H9 (cell line): ENCODE measurements around the gene WBP1. TPM values are rescaled to one million over a fixed set of nuclear protein-coding genes. Genes with fewer than 3 reads are reported as not detected.

Experiments
- DNase-seq: peaks from one replicate; pipeline ENCODE4 v3.0.0-alpha.2; 2017
- H2AFZ ChIP-seq: one replicate; pipeline ENCODE4 v1.6.1; 2013; ENCODE audit warnings: mild to moderate bottlenecking, low read length, control low read depth, moderate library complexity
- H2AK5ac ChIP-seq: 2 replicates; pipeline ENCODE4 v1.6.1; 2013; ENCODE audit warnings: low read length, control low read depth, mixed read lengths; ENCODE audit not compliant: insufficient read length
- H2BK120ac ChIP-seq: one replicate; pipeline ENCODE4 v1.6.1; 2013; ENCODE audit warnings: low read depth, mild to moderate bottlenecking, low read length, control low read depth, inconsistent platforms; ENCODE audit not compliant: poor library complexity, severe bottlenecking
- H2BK12ac ChIP-seq: 2 replicates; pipeline ENCODE4 v1.6.1; 2013; ENCODE audit warnings: low read length, control low read depth, mixed read lengths, low read depth; ENCODE audit not compliant: insufficient read length
- H2BK15ac ChIP-seq: 2 replicates; pipeline ENCODE4 v1.6.1; 2013; ENCODE audit warnings: low read depth, low read length, control low read depth
- H2BK20ac ChIP-seq: one replicate; pipeline ENCODE4 v1.6.1; 2013; ENCODE audit warnings: low read depth, mild to moderate bottlenecking, low read length, control low read depth, inconsistent platforms; ENCODE audit not compliant: poor library complexity, severe bottlenecking
- H2BK5ac ChIP-seq: 2 replicates; pipeline ENCODE4 v1.6.1; 2013; ENCODE audit warnings: low read length, control low read depth, mixed read lengths; ENCODE audit not compliant: insufficient read length
- H3K14ac ChIP-seq: 2 replicates; pipeline ENCODE4 v1.6.1; 2013; ENCODE audit warnings: low read length, control low read depth; ENCODE audit not compliant: insufficient read depth
- H3K18ac ChIP-seq: 2 replicates; pipeline ENCODE4 v1.6.1; 2013; ENCODE audit warnings: low read depth, mild to moderate bottlenecking, mixed read lengths, low read length, control low read depth; ENCODE audit not compliant: insufficient read length
- H3K23ac ChIP-seq: 2 replicates; pipeline ENCODE4 v1.6.1; 2013; ENCODE audit warnings: low read length, control low read depth, mixed read lengths, low read depth; ENCODE audit not compliant: insufficient read length
- H3K23me2 ChIP-seq: 2 replicates; pipeline ENCODE4 v1.6.1; 2013; ENCODE audit warnings: low read depth, mild to moderate bottlenecking, mixed read lengths, low read length, control low read depth; ENCODE audit not compliant: insufficient read length, poor library complexity, severe bottlenecking
- H3K27ac ChIP-seq: 2 replicates; pipeline ENCODE4 v1.5.1; 2013; ENCODE audit warnings: low read length, control low read depth, mixed read lengths, low read depth; ENCODE audit not compliant: insufficient read length
- H3K27me3 ChIP-seq: 2 replicates; pipeline ENCODE4 v1.6.1; 2013; ENCODE audit warnings: low read length, control low read depth, inconsistent platforms; ENCODE audit not compliant: insufficient read depth
- H3K4ac ChIP-seq: 2 replicates; pipeline ENCODE4 v1.6.1; 2013; ENCODE audit warnings: low read depth, mild to moderate bottlenecking, control low read depth, inconsistent platforms, low read length, moderate library complexity
- H3K4me1 ChIP-seq: 2 replicates; pipeline ENCODE4 v1.6.1; 2013; ENCODE audit warnings: low read length, control low read depth, inconsistent platforms; ENCODE audit not compliant: insufficient read depth
- H3K4me2 ChIP-seq: 2 replicates; pipeline ENCODE4 v1.6.1; 2013; ENCODE audit warnings: low read length, control low read depth, mixed read lengths; ENCODE audit not compliant: insufficient read length, insufficient read depth
- H3K56ac ChIP-seq: 2 replicates; pipeline ENCODE4 v1.6.1; 2013; ENCODE audit warnings: low read depth, mild to moderate bottlenecking, mixed read lengths, low read length, control low read depth; ENCODE audit not compliant: insufficient read length
- H3K79me1 ChIP-seq: 2 replicates; pipeline ENCODE4 v1.6.1; 2013; ENCODE audit warnings: low read depth, mild to moderate bottlenecking, moderate library complexity, low read length, control low read depth, inconsistent platforms; ENCODE audit not compliant: insufficient read depth, poor library complexity, severe bottlenecking
- H3K79me2 ChIP-seq: 2 replicates; pipeline ENCODE4 v1.6.1; 2013; ENCODE audit warnings: low read length, control low read depth, inconsistent platforms; ENCODE audit not compliant: insufficient read depth
- H3K9ac ChIP-seq: 2 replicates; pipeline ENCODE4 v1.6.1; 2013; ENCODE audit warnings: low read length, control low read depth, mixed read lengths; ENCODE audit not compliant: insufficient read length; ENCODE audit errors: extremely low read depth
- H3K9me3 ChIP-seq: one replicate; pipeline ENCODE4 v1.6.1; 2013; ENCODE audit warnings: low read depth, low read length, inconsistent platforms; ENCODE audit not compliant: control insufficient read depth
- H3T11ph ChIP-seq: one replicate; pipeline ENCODE4 v1.6.1; 2013; ENCODE audit warnings: mild to moderate bottlenecking, low read length, control low read depth, inconsistent platforms
- H4K20me1 ChIP-seq: one replicate; pipeline ENCODE4 v1.6.1; 2013; ENCODE audit not compliant: control insufficient read depth, insufficient read length, insufficient read depth
- H4K5ac ChIP-seq: 2 replicates; pipeline ENCODE4 v1.6.1; 2013; ENCODE audit warnings: low read depth, mild to moderate bottlenecking, mixed read lengths, low read length, control low read depth; ENCODE audit not compliant: insufficient read length
- H4K8ac ChIP-seq: replicated peaks from 2 replicates; pipeline ENCODE4 v1.6.1; 2013; ENCODE audit warnings: low read length, control low read depth, mixed read lengths, low read depth; ENCODE audit not compliant: insufficient read length
- H4K91ac ChIP-seq: 2 replicates; pipeline ENCODE4 v1.6.1; 2013; ENCODE audit warnings: low read depth, mild to moderate bottlenecking, moderate library complexity, mixed read lengths, low read length, control low read depth; ENCODE audit not compliant: insufficient read length
- H3K27ac Mint-ChIP-seq, 3 experiments: 2 replicates in 2 of 3; 3 replicates in 1 of 3; pipeline ENCODE4 v1.8.0; 2020 to 2021; ENCODE audit warnings: mixed read lengths in 3 of 3, mild to moderate bottlenecking in 1 of 3, moderate library complexity in 1 of 3
- H3K27me3 Mint-ChIP-seq: 2 replicates; pipeline ENCODE4 v1.8.0; 2021; ENCODE audit warnings: low read depth, mild to moderate bottlenecking, moderate library complexity, mixed read lengths
- H3K36me3 Mint-ChIP-seq, 3 experiments: 2 replicates in 2 of 3; 3 replicates in 1 of 3; pipeline ENCODE4 v1.8.0; 2020 to 2021; ENCODE audit warnings: low read depth in 3 of 3, mixed read lengths in 3 of 3; ENCODE audit not compliant: insufficient read depth in 1 of 3
- H3K4me1 Mint-ChIP-seq, 2 experiments: 2 replicates each; pipeline ENCODE4 v1.8.0; 2020; ENCODE audit warnings: mixed read lengths in 2 of 2
- H3K4me3 Mint-ChIP-seq, 2 experiments: 2 replicates in 1 of 2; 3 replicates in 1 of 2; pipeline ENCODE4 v1.8.0; 2020 to 2021; ENCODE audit warnings: mild to moderate bottlenecking in 2 of 2, mixed read lengths in 2 of 2, moderate library complexity in 1 of 2
- H3K9me3 Mint-ChIP-seq, 2 experiments: 2 replicates in 1 of 2; 3 replicates in 1 of 2; pipeline ENCODE4 v1.8.0; 2020; ENCODE audit warnings: mild to moderate bottlenecking in 2 of 2, mixed read lengths in 2 of 2, moderate library complexity in 1 of 2
- CTCF ChIP-seq: fragments of 200-600 bp; sonication (generic); conservative IDR thresholded peaks from 3 replicates; pipeline ENCODE4 v1.8.0; 2021; ENCODE audit warnings: antibody characterized with exemption, mild to moderate bottlenecking
- WGBS: extraction: QIAGEN DNeasy Blood & Tissue Kit; methylation state at CpG from one replicate; pipeline ENCODE4 v1.1.7; 2013; ENCODE audit warnings: missing lambda C conversion rate, low lambda C conversion rate, mixed read lengths; ENCODE audit not compliant: insufficient read length; ENCODE audit errors: extremely low coverage; 5-methylcytosine and 5-hydroxymethylcytosine counted together
- total RNA-seq: library from RNA; stranded (reverse); gene quantifications from 2 replicates; pipeline ENCODE4 v1.2.1, GENCODE V29; 2021

Gene WBP1
- total RNA-seq, 1 experiment from 2014 or later, result 82.1 TPM

DNA sequence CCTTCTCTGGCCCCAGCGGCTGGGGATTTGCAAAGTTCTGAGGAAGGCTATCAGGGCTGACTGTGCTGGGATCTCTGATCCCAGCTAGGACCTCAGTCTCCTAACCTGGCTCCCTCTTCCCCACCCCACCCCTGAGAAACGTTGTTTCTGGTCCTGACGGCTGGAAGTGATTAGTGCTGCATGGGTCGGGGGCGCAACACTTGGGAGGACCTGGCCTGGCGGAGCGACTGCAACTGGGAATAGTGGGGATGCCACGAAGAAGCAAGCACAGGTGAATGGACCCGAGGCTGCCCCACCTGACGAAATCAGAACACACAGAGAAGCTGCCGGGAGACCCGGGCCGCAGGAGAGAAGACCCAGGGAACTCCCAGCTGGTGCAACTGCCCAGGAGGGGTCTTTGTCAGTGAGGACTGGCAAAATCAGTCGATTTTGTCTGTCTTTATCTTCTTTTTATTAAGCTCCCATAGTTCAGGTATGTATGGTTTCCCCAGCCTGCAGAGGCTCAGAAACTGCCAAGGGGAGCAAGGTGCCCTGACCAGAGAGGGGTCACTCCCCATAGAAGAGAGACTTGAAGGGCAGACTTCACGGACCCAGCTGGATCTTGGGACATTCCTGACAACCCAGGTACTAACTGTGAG lies 41.8 kb downstream of the WBP1 start:
- peaks cover 52 to 64% of the 10 kb centered on the region in 2 experiments for H3K4me1 Mint-ChIP-seq
- H3K27me3 Mint-ChIP-seq, result peaks cover 100% of the 10 kb centered on the region
- H3K27me3 ChIP-seq, result peaks cover 91% of the 10 kb centered on the region

More for the DNA sequence above, 41.8 kb downstream of the WBP1 start:
- 0 out of 7 replicates have a peak overlapping the region, but pooled peaks of 1 of the 3 experiments have one; percentile 31 for H3K27ac Mint-ChIP-seq
- H2BK20ac ChIP-seq, result no peak overlapping the region
- peaks cover 41% of the 10 kb centered on the region for H3K23me2 ChIP-seq
- no peak overlapping the region for H3K14ac ChIP-seq
- H2BK120ac ChIP-seq, result no peak overlapping the region
- no peaks in the 10 kb centered on the region for H3K79me2 ChIP-seq
- no peak overlapping the region for H3K27ac ChIP-seq
- H4K91ac ChIP-seq, result no peak overlapping the region
- no peak overlapping the region for H2BK5ac ChIP-seq
- H2BK15ac ChIP-seq, result no peak overlapping the region
- H3K9me3 Mint-ChIP-seq, result peaks cover 2 to 5% of the 10 kb centered on the region in 2 experiments; a peak in 3 of 5 replicates
- H3K4me2 ChIP-seq, result peak overlapping the region; percentile 59
- no peaks in the 10 kb centered on the region for H3K9me3 ChIP-seq
- H4K20me1 ChIP-seq, result no peaks in the 10 kb centered on the region
- no peaks in the 10 kb centered on the region for H3K79me1 ChIP-seq
- no peak overlapping the region for H2AK5ac ChIP-seq
- H3K4me3 Mint-ChIP-seq, result peak overlapping the region; percentile 70 to 75
- no peak overlapping the region for H3T11ph ChIP-seq
- H3K23ac ChIP-seq, result no peak overlapping the region
- no peak for DNase-seq
- no peak overlapping the region for H3K18ac ChIP-seq
- H4K8ac ChIP-seq, result no peak overlapping the region
- H2AFZ ChIP-seq, result no peak overlapping the region
- TF ChIP-seq CTCF, result no peak
- no peak overlapping the region for H3K56ac ChIP-seq
- H3K4me1 ChIP-seq, result peaks cover 2% of the 10 kb centered on the region; the same call in 1 of the 2 replicates
- H3K36me3 Mint-ChIP-seq, result peaks cover 8 to 15% (median 13%) of the 10 kb centered on the region in 3 experiments
- no peak overlapping the region for H2BK12ac ChIP-seq
- H4K5ac ChIP-seq, result no peak overlapping the region
- no peak overlapping the region for H3K9ac ChIP-seq
- no peak overlapping the region for H3K4ac ChIP-seq
- no CpG with 5 or more reads among the region's 15 CpGs for WGBS
